Right renal cortex interstitium (tissue), 3 donors: ENCODE results near the gene IRX1. TPM values are rescaled to one million over a fixed set of nuclear protein-coding genes. Genes with fewer than 3 reads are reported as not detected.

Experiments used
- DNase-seq, 3 donors: peaks; one replicate each; pipeline ENCODE4 v3.0.0-alpha.2; 2013; ENCODE audit warnings: low read depth in 3 of 3, low spot score in 2 of 3
- polyA plus RNA-seq, 3 donors: library from polyadenylated mRNA; unstranded; fragments of 120-200 nt; gene quantifications; one replicate each; pipeline ENCODE4 v1.2.1, GENCODE V29; 2013; ENCODE audit not compliant: insufficient read length in 3 of 3

The IRX1 gene
- polyA plus RNA-seq, 3 donors = 23.9 to 28.6 (median 27.0) TPM

DNA sequence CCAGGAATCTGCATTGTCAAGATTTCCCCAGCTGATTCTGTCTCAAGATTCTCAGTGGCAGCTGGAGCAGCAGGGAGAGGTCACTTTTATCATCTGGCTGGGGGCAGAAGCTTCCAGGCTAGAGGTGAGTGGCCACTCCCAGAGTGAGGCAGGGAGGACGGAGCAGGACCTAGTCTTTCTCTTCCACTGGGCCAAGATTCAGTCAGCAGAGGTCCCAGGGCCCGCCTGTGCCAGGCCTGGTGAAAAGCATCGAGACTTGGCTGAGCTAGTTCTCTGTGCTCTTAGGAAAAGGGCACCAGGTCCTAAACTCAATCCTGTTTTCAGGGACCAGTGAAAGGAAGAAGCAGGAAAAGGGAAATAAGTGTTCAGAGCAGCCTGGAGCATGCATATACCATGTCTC is 46.6 kb downstream of the IRX1 start:
- no peak for DNase-seq

DNA sequence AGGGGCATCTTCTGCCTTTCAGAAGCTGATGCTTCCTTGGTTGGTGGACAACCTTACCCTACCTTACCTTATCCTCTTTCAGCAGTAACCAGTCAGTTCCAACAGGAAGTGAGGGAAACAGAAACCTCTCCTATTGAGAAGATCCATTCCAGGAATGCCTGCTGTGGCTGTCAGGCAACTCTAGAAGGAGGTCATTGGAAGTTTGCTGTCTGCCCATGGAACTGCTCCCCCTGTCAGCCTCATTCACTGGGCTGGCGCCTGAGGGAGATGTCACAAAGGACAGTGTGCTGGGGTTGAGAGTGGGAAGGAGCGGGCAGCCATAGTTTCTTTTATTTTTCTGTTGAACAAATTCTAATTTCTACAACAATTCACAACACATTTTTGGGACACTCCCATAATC is 54.7 kb downstream of the IRX1 start:
- DNase-seq = no peak

DNA sequence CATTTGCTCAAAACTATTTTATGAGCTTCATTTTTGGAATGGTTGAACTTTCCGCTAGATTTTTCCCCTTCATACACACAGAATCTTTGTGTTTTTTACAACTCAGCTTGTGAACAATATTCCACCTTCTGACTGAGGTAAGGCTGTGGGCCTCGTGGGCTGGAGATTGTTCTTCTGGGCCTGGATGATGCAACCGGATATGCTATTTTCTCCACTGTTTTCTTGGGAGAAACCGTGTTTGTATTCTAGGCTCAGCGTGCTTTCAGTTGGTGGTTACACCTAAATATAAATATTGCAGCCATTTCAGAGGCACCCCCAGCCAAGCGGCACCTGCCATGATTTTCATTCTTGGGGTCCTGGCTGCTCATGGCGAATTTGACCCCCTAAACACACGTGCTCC is 55.2 kb downstream of the IRX1 start:
- DNase-seq = no peak
